HUES64 (cell line): Measurements from ENCODE around the gene CYSTM1.

Experiments
- H3K27ac ChIP-seq: 2 replicates; pipeline ENCODE4 v1.7.0; 2013; ENCODE audit warnings: low read depth, low read length, inconsistent platforms
- H3K27me3 ChIP-seq: 2 replicates; pipeline ENCODE4 v1.6.1; 2013; ENCODE audit warnings: mild to moderate bottlenecking, low read length; ENCODE audit not compliant: insufficient read depth
- H3K36me3 ChIP-seq: 2 replicates; pipeline ENCODE4 v1.6.1; 2013; ENCODE audit warnings: mild to moderate bottlenecking, low read length; ENCODE audit not compliant: insufficient read depth
- H3K4me1 ChIP-seq: 2 replicates; pipeline ENCODE4 v1.6.1; 2013; ENCODE audit warnings: mild to moderate bottlenecking, low read length, moderate library complexity; ENCODE audit not compliant: insufficient read depth
- H3K4me3 ChIP-seq: 2 replicates; pipeline ENCODE4 v1.5.1; 2013; ENCODE audit warnings: mild to moderate bottlenecking, low read length, moderate library complexity
- H3K9ac ChIP-seq: 2 replicates; pipeline ENCODE4 v1.6.1; 2013; ENCODE audit warnings: mild to moderate bottlenecking, low read depth, low read length
- H3K9me3 ChIP-seq: 2 replicates; pipeline ENCODE4 v1.6.1; 2013; ENCODE audit warnings: low read depth, low read length; ENCODE audit not compliant: insufficient read depth
- whole genome bisulfite sequencing: fragments of 150-250, 120-280 bp; methylation state at CpG from one replicate; pipeline ENCODE4 v1.1.7; 2013; ENCODE audit warnings: missing lambda C conversion rate; 5-methylcytosine and 5-hydroxymethylcytosine counted together

The CYSTM1 gene

DNA sequence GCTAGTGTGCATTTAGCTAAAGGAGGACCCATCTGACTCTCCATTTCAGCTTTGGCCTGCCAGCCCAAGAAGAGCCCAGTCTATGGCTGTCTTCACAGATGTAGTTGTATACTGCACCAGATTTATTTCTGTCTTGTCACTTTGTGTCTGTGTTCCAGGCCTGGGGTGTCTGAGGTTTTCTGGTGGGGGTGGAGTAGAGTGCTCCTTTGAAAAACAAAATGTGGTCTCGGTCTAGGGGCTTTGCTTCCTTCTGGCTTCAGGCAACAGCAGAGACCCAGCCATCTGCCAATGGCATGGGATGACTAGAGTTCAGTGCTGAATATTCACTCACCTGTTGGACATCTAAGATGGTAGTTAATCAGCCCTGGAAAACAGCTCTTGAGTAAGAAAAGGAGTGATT lies 38.4 kb upstream of the CYSTM1 start:
- Histone ChIP-seq H3K27me3 (0 out of 2 replicates have a peak, but pooled peaks cover 3% of the 10 kb centered on the region), H3K4me1 (0 out of 2 replicates have a peak, but pooled peaks cover 2% of the 10 kb centered on the region), H3K9me3 (no peaks in the 10 kb centered on the region), H3K4me3 (no peak overlapping the region), H3K27ac (no peak overlapping the region), H3K36me3 (no peaks in the 10 kb centered on the region), H3K9ac (no peak overlapping the region)
- 85% methylated on average over 1 of the region's 1 CpG for WGBS

DNA sequence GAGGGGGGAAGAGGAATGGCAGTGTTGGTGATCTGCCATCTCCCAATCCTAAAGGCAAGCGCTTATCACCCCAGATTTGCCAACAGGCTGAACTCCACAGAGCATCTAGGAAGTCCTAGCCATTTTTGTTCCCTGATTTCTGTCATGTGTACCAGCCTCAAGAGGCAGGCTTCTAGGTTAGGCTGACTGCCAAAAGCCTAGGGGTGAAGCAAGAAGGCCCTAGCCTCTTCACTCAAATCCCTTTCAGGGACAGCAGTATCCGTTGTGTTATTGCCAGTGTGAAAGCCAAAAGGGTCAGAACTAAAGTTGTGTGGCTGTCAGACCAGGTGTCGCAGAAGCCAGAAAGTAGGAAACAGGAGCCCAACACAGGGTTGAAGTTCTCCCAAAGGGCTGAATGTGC lies 34.6 kb upstream of the CYSTM1 start:
- no peaks in the 10 kb centered on the region for H3K4me1 ChIP-seq
- WGBS, result 87% methylated on average over 3 of the region's 3 CpGs
- no peak overlapping the region for H3K9ac ChIP-seq
- H3K9me3 ChIP-seq, result no peaks in the 10 kb centered on the region
- H3K27ac ChIP-seq, result no peak overlapping the region
- no peaks in the 10 kb centered on the region for H3K36me3 ChIP-seq
- no peak overlapping the region for H3K4me3 ChIP-seq
- H3K27me3 ChIP-seq, result peaks cover 14% of the 10 kb centered on the region

DNA sequence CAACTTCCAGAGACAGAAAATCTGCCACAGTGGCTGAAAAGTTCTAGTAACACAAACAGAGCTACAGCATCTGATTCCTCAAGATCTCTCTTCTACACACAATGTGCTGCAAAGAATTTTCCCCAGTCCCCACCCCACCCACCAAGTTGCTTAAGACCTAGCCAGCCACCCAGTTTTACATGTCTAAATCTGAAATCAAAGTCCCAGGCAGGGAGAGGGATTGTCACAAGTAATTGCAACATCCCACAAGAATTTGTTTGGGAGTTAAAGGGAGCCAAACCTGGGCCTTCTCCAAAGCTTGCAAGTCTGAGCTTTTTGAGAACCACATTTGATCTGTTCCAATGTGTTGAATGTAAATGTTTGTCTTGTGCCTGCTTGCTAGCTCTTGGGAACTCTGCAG lies 33.7 kb upstream of the CYSTM1 start:
- no peaks in the 10 kb centered on the region for H3K9me3 ChIP-seq
- no peaks in the 10 kb centered on the region for H3K36me3 ChIP-seq
- no peak overlapping the region for H3K27ac ChIP-seq
- no peak overlapping the region for H3K4me3 ChIP-seq
- no peaks in the 10 kb centered on the region for H3K4me1 ChIP-seq
- H3K27me3 ChIP-seq, result peaks cover 22% of the 10 kb centered on the region
- no peak overlapping the region for H3K9ac ChIP-seq

DNA sequence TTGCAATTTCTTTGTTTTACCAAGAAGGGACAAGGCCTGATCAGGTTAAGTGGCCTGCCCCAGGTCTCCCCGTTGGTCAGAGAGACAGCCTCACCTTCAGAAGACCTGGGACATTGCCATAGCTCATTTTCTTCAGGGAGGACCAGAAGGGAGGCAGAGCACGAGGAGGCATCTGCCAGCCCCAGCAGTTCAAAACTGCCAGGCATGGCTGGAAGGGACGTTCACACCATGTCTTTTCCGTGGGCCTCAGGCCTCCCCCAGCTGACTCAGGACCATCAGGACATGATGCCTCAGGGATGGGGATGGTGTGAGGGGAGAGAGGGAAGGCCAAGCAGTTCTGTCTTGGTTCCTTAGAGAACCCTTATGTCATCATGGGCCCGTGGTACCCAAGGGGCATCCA lies 32.7 kb upstream of the CYSTM1 start:
- Histone ChIP-seq H3K27me3 (peaks cover 32% of the 10 kb centered on the region), H3K9ac (no peak overlapping the region), H3K36me3 (no peaks in the 10 kb centered on the region), H3K27ac (no peak overlapping the region), H3K4me3 (no peak overlapping the region), H3K4me1 (no peaks in the 10 kb centered on the region), H3K9me3 (no peaks in the 10 kb centered on the region)
- 83% methylated on average over 5 of the region's 5 CpGs for WGBS

DNA sequence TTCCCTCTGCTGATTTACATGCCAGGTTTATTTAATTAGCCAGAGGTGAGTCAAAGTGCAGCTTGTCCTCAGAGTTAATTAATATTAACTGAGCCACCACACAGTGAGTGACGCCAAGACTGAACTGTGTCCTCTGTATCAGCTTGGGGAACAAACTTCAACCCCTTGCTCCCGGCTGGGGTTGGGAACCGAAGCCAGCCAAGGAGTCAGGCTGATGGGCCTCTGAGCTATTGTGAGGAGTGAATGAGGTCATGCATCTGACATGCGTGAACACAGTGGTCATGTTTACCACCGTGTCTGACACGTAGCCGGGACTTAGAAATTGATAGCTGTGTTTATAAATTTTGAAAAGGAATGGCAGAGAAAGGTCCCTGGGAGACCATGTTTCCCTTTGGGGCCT lies 32.1 kb upstream of the CYSTM1 start:
- Histone ChIP-seq H3K4me3 (no peak overlapping the region), H3K9me3 (no peaks in the 10 kb centered on the region), H3K9ac (no peak overlapping the region), H3K4me1 (no peaks in the 10 kb centered on the region), H3K27me3 (peaks cover 39% of the 10 kb centered on the region), H3K36me3 (no peaks in the 10 kb centered on the region), H3K27ac (no peak overlapping the region)
- WGBS, result 93% methylated on average over 7 of the region's 7 CpGs

GRCh38 chr5:140143521-140144258 lies 31.3 kb upstream of the CYSTM1 start:
- peaks cover 47% of the 10 kb centered on the region for H3K27me3 ChIP-seq
- H3K27ac ChIP-seq, result no peak overlapping the region
- 97% methylated on average over 3 of the region's 3 CpGs for WGBS
- no peak overlapping the region for H3K9ac ChIP-seq
- no peaks in the 10 kb centered on the region for H3K4me1 ChIP-seq
- no peaks in the 10 kb centered on the region for H3K36me3 ChIP-seq
- H3K4me3 ChIP-seq, result no peak overlapping the region
- H3K9me3 ChIP-seq, result no peaks in the 10 kb centered on the region

DNA sequence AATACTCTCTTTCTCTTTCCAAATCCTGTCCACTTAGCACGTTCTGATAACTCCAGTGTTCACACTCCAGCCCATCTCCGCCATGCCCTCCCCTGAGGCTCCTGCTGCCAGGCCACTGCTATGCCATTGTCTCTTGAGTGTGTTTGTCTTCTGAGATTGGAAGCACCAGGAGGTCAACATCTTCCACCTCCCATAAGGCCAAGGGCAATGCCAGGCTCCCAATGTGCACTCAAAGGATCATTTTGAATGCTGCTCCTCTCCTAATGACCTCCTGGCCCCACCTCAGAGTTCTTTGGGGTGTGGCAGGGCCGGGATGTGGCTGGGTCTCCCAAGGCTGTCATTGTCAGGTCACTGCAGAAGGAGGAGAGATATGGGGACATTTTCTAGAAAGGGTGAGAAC lies 29.7 kb upstream of the CYSTM1 start:
- WGBS, result 74% methylated on average over 3 of the region's 3 CpGs
- Histone ChIP-seq H3K36me3 (no peaks in the 10 kb centered on the region), H3K4me1 (no peaks in the 10 kb centered on the region), H3K9ac (no peak overlapping the region), H3K27ac (no peak overlapping the region), H3K4me3 (no peak overlapping the region; the same call in 1 of the 2 replicates), H3K9me3 (no peaks in the 10 kb centered on the region), H3K27me3 (peaks cover 47% of the 10 kb centered on the region)

DNA sequence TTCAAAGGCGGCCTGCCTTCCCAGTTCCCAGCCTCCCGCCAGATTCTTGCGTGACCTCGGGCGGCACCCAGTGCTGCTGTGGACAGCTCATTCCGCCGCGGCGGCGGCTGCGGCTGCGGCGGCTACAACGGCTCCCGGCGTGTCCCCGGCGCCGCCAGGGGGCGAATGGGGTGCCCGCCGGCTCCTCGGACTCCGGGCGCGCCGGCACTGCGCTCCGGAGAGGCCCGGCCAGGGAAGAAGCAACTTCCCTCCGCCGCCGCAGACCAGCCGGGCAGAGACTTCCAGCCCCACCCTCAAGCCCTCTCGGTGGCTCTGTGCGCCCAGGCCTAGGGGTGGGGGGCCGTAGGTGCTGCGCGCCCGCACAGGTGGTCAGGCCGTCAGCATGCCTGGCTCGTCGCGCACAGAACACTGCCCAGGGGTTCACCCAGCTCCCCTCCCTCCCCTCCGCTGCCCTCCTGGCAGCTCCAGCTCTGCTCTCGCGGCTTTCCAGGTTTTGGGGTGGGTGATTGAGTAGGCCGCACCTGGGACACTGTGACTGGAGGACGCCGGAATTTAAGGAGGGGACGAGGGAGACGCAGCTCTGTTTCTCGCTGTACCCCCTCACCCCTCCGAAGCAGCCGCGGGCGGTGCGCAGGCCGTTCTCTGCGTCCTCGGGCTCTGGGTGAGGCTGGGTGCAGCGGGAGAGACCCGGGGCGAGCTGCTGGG lies 29.0 kb upstream of the CYSTM1 start:
- H3K36me3 ChIP-seq, result no peaks in the 10 kb centered on the region
- H3K27me3 ChIP-seq, result peaks cover 44% of the 10 kb centered on the region
- H3K9me3 ChIP-seq, result no peaks in the 10 kb centered on the region
- 1% methylated on average over 58 of the region's 64 CpGs for WGBS
- H3K27ac ChIP-seq, result no peak overlapping the region
- H3K4me1 ChIP-seq, result no peaks in the 10 kb centered on the region
- peak overlapping the region; percentile 65 for H3K4me3 ChIP-seq
- peak overlapping the region; percentile 44; the same call in 1 of the 2 replicates for H3K9ac ChIP-seq

DNA sequence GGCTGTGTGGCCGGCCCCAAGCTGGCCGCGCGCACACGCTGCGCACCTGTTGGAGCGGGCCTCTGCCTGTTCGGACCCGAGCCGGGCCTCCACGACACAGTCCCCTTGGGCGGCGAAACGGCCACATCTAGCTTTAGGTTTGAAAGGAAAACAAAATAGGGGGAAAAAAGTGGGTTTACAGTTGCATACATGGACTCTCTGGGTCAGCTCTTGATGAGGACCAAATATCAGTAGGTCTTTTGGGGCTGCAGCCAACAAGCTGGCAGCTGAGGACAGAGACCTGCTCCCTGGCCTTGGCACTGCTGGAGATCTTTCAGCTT lies 28.5 kb upstream of the CYSTM1 start:
- Histone ChIP-seq H3K4me3 (peak overlapping the region; percentile 65), H3K9ac (peak overlapping the region; percentile 44; the same call in 1 of the 2 replicates), H3K27ac (no peak overlapping the region), H3K9me3 (no peaks in the 10 kb centered on the region), H3K27me3 (peaks cover 44% of the 10 kb centered on the region), H3K4me1 (no peaks in the 10 kb centered on the region), H3K36me3 (no peaks in the 10 kb centered on the region)
- 7% methylated on average over 14 of the region's 14 CpGs for WGBS

- Histone ChIP-seq H3K27me3 (peaks cover 44% of the 10 kb centered on the region), H3K27ac (no peak overlapping the region), H3K36me3 (no peaks in the 10 kb centered on the region), H3K9ac (no peak overlapping the region), H3K9me3 (no peaks in the 10 kb centered on the region), H3K4me1 (peaks cover 5% of the 10 kb centered on the region; the same call in 1 of the 2 replicates), H3K4me3 (no peak overlapping the region)
- 88% methylated on average over 1 of the region's 1 CpG for WGBS
Measured at GRCh38 chr5:140147460-140147859, 27.5 kb upstream of the CYSTM1 start.

DNA sequence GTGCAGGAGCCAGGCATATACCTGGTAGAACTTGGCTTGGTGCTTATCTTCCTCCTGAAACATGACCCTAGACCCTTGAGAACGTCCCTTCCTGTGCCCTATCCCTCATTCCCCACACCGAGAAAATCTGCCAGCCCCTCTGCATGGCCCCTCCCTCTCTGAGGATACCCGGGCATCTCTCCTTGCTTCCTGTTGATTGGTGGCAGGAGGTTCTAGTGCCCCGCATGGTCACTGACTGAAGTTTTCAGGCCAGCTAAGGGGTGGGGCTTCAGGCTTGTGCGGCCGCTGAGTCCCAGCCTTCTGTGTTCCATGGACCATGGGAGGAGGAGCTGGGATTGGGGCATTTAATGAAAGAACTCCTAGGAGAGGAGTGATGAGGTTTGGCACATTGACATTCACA lies 26.5 kb upstream of the CYSTM1 start:
- H3K27ac ChIP-seq, result no peak overlapping the region
- no peak overlapping the region for H3K9ac ChIP-seq
- no peaks in the 10 kb centered on the region for H3K9me3 ChIP-seq
- peaks cover 55% of the 10 kb centered on the region for H3K27me3 ChIP-seq
- no peaks in the 10 kb centered on the region for H3K36me3 ChIP-seq
- WGBS, result 13% methylated on average over 6 of the region's 6 CpGs
- peaks cover 16% of the 10 kb centered on the region for H3K4me1 ChIP-seq
- no peak overlapping the region for H3K4me3 ChIP-seq
